Spleen (tissue), 11 donors: ENCODE data around the gene PAK6. TPM values are rescaled to one million over a fixed set of nuclear protein-coding genes. Genes with fewer than 3 reads are reported as not detected.
A peak's percentile ranks its signal among the peaks of the same experiment; 100 is the strongest.

ENCODE experiments used
- DNase-seq: peaks from one replicate; pipeline ENCODE4 v3.0.0-alpha.2; 2020
- H3K27ac ChIP-seq, 8 donors: fragments of 200-600 bp; sonication (generic) in 7 of 8; 1 replicate in 4 of 8; 2 replicates in 4 of 8; pipeline versions ENCODE4 v1.5.0 to v1.8.0; 2016 to 2021; ENCODE audit warnings: inconsistent platforms in 4 of 8, mild to moderate bottlenecking in 4 of 8, moderate library complexity in 1 of 8
- H3K27me3 ChIP-seq, 7 donors: fragments of 200-600 bp; sonication (generic) in 6 of 7; replicated peaks in 1 of 7; 1 replicate in 4 of 7; 2 replicates in 3 of 7; pipeline versions ENCODE4 v1.5.0 to v1.8.0; 2016 to 2021; ENCODE audit warnings: inconsistent platforms in 3 of 7, mild to moderate bottlenecking in 1 of 7
- H3K36me3 ChIP-seq, 6 donors: fragments of 200-600 bp; sonication (generic) in 5 of 6; 1 replicate in 4 of 6; 2 replicates in 2 of 6; pipeline versions ENCODE4 v1.5.0 to v1.8.0; 2016 to 2021; ENCODE audit warnings: inconsistent platforms in 2 of 6
- H3K4me1 ChIP-seq, 6 donors: fragments of 200-600 bp; sonication (generic) in 5 of 6; 1 replicate in 3 of 6; 2 replicates in 3 of 6; pipeline versions ENCODE4 v1.5.0 to v1.8.0; 2016 to 2021; ENCODE audit warnings: inconsistent platforms in 3 of 6
- H3K4me3 ChIP-seq, 8 donors: fragments of 200-600 bp; sonication (generic) in 7 of 8; 1 replicate in 4 of 8; 2 replicates in 4 of 8; pipeline versions ENCODE4 v1.5.0 to v1.8.0; 2016 to 2021; ENCODE audit warnings: inconsistent platforms in 4 of 8, mild to moderate bottlenecking in 4 of 8, moderate library complexity in 2 of 8
- H3K9me3 ChIP-seq, 8 donors: fragments of 200-600 bp; sonication (generic) in 7 of 8; 1 replicate in 4 of 8; 2 replicates in 4 of 8; pipeline versions ENCODE4 v1.5.0 to v1.8.0; 2016 to 2021; ENCODE audit warnings: inconsistent platforms in 4 of 8
- CTCF ChIP-seq, 11 experiments: fragments of 200-600 bp in 7 of 11; fragments of 450-650 bp in 4 of 11; sonication (generic) in 4 of 11; IDR thresholded peaks in 8 of 11; conservative IDR thresholded peaks in 3 of 11; 1 replicate in 7 of 11; 2 replicates in 4 of 11; pipeline versions ENCODE4 v1.4.0 to v1.8.0; 2016 to 2021; ENCODE audit warnings: antibody characterized with exemption in 11 of 11, inconsistent platforms in 4 of 11, mild to moderate bottlenecking in 1 of 11
- POLR2A ChIP-seq, 3 donors: fragments of 450-650 bp; IDR thresholded peaks; one replicate each; pipeline ENCODE4 v1.5.1; 2017; ENCODE audit warnings: antibody characterized with exemption in 3 of 3, mild to moderate bottlenecking in 1 of 3
- POLR2AphosphoS5 ChIP-seq, 3 donors: sonication (generic); formaldehyde crosslinking; IDR thresholded peaks; one replicate each; pipeline ENCODE4 v1.5.1; 2017; ENCODE audit warnings: antibody characterized with exemption in 3 of 3
- WGBS, 5 donors: extraction: QIAGEN DNeasy Blood & Tissue Kit in 3 of 5; methylation state at CpG; one replicate each; pipeline versions ENCODE4 v1.1.5 to v1.1.7; 2013 to 2018; 5-methylcytosine and 5-hydroxymethylcytosine counted together
- intact Hi-C: fragments of 100-400 bp; cut with DNase I; formaldehyde crosslinking; loops from one replicate; pipeline ENCODE4 v1.15.0; 2023; ENCODE audit warnings: low total_unique reads
- polyA plus RNA-seq, 3 donors: library from polyadenylated mRNA; stranded (reverse); fragments of 200-250 nt; gene quantifications; one replicate each; pipeline ENCODE4 v1.2.1, GENCODE V29; 2013
- total RNA-seq, 7 donors: library from RNA; depleted of rRNA in 3 of 7; stranded (reverse); fragments of >200 nt in 3 of 7; fragmentation: NEBNext Ultra II Directional in 4 of 7; extraction: Animal tissue kit (Norgen Biotek cat#: 25700) in 4 of 7; gene quantifications; one replicate each; pipeline versions ENCODE4 v1.1.0 to v1.2.1, GENCODE V29; 2016 to 2021
- donor health status: healthy with polysubstance abuse.
- donor health status: DM: no; HTN: no; CAD: no; lungs with moderate emphysema.
- donor health status: DM: no; HTN: no; CAD: no.
- donor health status: Bipolar disorder and iron deficiency.
- donor health status: healthy.
- donor health status: DM: no; HTN: no; CAD: no.
- donor health status: DM: yes; HTN: yes; CAD: no.

Gene PAK6
- total and polyA plus RNA-seq, 10 donors: 0.24 to 5.4 (median 1.7) TPM

- H3K27me3 ChIP-seq: no peaks in the 10 kb centered on the region
- H3K4me3 ChIP-seq: peak overlapping the region in 1 of 8 donors; percentile 81
- peak; percentile 57 for DNase-seq
- no peak overlapping the region for H3K27ac ChIP-seq
- peaks cover 0 to 48% (median 33%) of the 10 kb centered on the region in 6 donors for H3K36me3 ChIP-seq
- no peak for TF ChIP-seq POLR2AphosphoS5 (IDR thresholded peaks at IDR 0.05)
- no peak for TF ChIP-seq POLR2A (IDR thresholded peaks at IDR 0.05)
- no peak for TF ChIP-seq CTCF (IDR thresholded peaks at IDR 0.05 in 8 of 11, conservative IDR thresholded peaks at IDR 0.05 in 3 of 11)
- 85 to 97% (median 93%) methylated on average over 4 of the region's 4 CpGs for WGBS, 5 donors
- intact Hi-C loops: no loop called here
- H3K9me3 ChIP-seq: peaks cover 0 to 11% (median 6%) of the 10 kb centered on the region in 8 donors
- peaks cover 8 to 92% (median 48%) of the 10 kb centered on the region in 6 donors for H3K4me1 ChIP-seq
Observed at GRCh38 chr15:40305281-40305680, 66.4 kb downstream of the PAK6 start.

- Histone ChIP-seq H3K27ac (peak overlapping the region in 7 of 8 donors; percentile 91 to 98 (median 94)), H3K4me3 (peak overlapping the region; percentile 37 to 81 (median 54)), H3K4me1 (peaks cover 8 to 91% (median 47%) of the 10 kb centered on the region in 6 donors)
Observed at GRCh38 chr15:40306371-40306770, 67.5 kb downstream of the PAK6 start.

GRCh38 chr15:40306908-40307307, 68.0 kb downstream of the PAK6 start:
- TF ChIP-seq POLR2A (IDR thresholded peaks at IDR 0.05) (no peak), POLR2AphosphoS5 (IDR thresholded peaks at IDR 0.05) (no peak), CTCF (IDR thresholded peaks at IDR 0.05 in 8 of 11, conservative IDR thresholded peaks at IDR 0.05 in 3 of 11) (no peak)
- H3K4me1 ChIP-seq: peaks cover 8 to 86% (median 45%) of the 10 kb centered on the region in 6 donors
- no peaks in the 10 kb centered on the region for H3K9me3 ChIP-seq
- intact Hi-C loops: no loop called here
- no peaks in the 10 kb centered on the region for H3K27me3 ChIP-seq
- peak overlapping the region; percentile 37 to 81 (median 54) for H3K4me3 ChIP-seq
- peaks cover 0 to 32% (median 18%) of the 10 kb centered on the region in 6 donors for H3K36me3 ChIP-seq
- WGBS, 5 donors: 17 to 41% (median 36%) methylated on average over 5 to 7 of the region's 7 CpGs
- peak; percentile 84 for DNase-seq
- H3K27ac ChIP-seq: peak overlapping the region; percentile 86 to 98 (median 93)

More at GRCh38 chr15:40306371-40306770, 67.5 kb downstream of the PAK6 start:
- Histone ChIP-seq H3K36me3 (peaks cover 0 to 37% (median 23%) of the 10 kb centered on the region in 6 donors), H3K27me3 (no peaks in the 10 kb centered on the region), H3K9me3 (peaks cover 0 to under 1% (median 0%) of the 10 kb centered on the region in 8 donors)
- intact Hi-C loops: no loop called here
- peak; percentile 78 for DNase-seq
- 42 to 57% (median 51%) methylated on average over 3 to 5 of the region's 5 CpGs for WGBS, 5 donors
- TF ChIP-seq POLR2AphosphoS5 (IDR thresholded peaks at IDR 0.05): peak in 2 of 3 donors; percentile 6 to 23
- no peak for TF ChIP-seq CTCF (IDR thresholded peaks at IDR 0.05 in 8 of 11, conservative IDR thresholded peaks at IDR 0.05 in 3 of 11)
- TF ChIP-seq POLR2A (IDR thresholded peaks at IDR 0.05): no peak

- DNase-seq: peak; percentile 94
- peak in 10 of 11 experiments; percentile 22 to 67 (median 38) for TF ChIP-seq CTCF (IDR thresholded peaks at IDR 0.05 in 8 of 11, conservative IDR thresholded peaks at IDR 0.05 in 3 of 11)
- TF ChIP-seq POLR2AphosphoS5 (IDR thresholded peaks at IDR 0.05): peak; percentile 90 to 95 (median 91)
- TF ChIP-seq POLR2A (IDR thresholded peaks at IDR 0.05): peak in 2 of 3 donors; percentile 51 to 60
- Histone ChIP-seq H3K27me3 (no peaks in the 10 kb centered on the region), H3K27ac (peak within 1 kb of the TSS; percentile 86 to 98 (median 93)), H3K4me3 (peak within 1 kb of the TSS; percentile 37 to 81 (median 54)), H3K9me3 (no peaks in the 10 kb centered on the region), H3K4me1 (peaks cover 8 to 79% (median 44%) of the 10 kb centered on the region in 6 donors), H3K36me3 (peaks cover 0 to 25% (median 11%) of the 10 kb centered on the region in 6 donors)
- WGBS, 5 donors: 9 to 34% (median 15%) methylated on average over 10 to 15 of the region's 15 CpGs
- intact Hi-C loops: no loop called here
Observed at GRCh38 chr15:40307421-40308211, 68.8 kb downstream of the PAK6 start, which contains the start of gene PLCB2. Gene PLCB2 (minus strand): TSS chr15:40307935. CDS start chr15:40307672, 263 bp downstream.
